Psoas muscle (tissue), 8 donors: ENCODE data around the gene SLC35B4. TPM values are rescaled to one million over a fixed set of nuclear protein-coding genes. Genes with fewer than 3 reads are reported as not detected.
A peak's percentile ranks its signal among the peaks of the same experiment; 100 is the strongest.

Experiments used
- ATAC-seq, 4 donors: fragments of 200-7000 bp; cut with Tn5 transposase; one replicate each; pipeline ENCODE4 v1.9.1; 2020; ENCODE audit warnings: moderate library complexity in 3 of 4, mild to moderate bottlenecking in 2 of 4
- DNase-seq, 2 donors: peaks; one replicate each; pipeline ENCODE4 v3.0.0-alpha.2; 2020
- H3K27ac ChIP-seq: fragments of 200-600 bp; one replicate; pipeline ENCODE4 v1.8.0; 2022
- H3K27me3 ChIP-seq, 3 donors: fragments of 200-600 bp in 1 of 3; one replicate each; pipeline versions ENCODE4 v1.6.1 to v1.8.0; 2013 to 2022; ENCODE audit warnings: low read length in 2 of 3, mild to moderate bottlenecking in 2 of 3, moderate library complexity in 1 of 3; ENCODE audit not compliant: insufficient read depth in 3 of 3
- H3K36me3 ChIP-seq, 2 donors: fragments of 200-600 bp in 1 of 2; one replicate each; pipeline versions ENCODE4 v1.6.1 to v1.8.0; 2013 to 2022; ENCODE audit warnings: low read depth in 1 of 2, mild to moderate bottlenecking in 1 of 2, moderate library complexity in 1 of 2; ENCODE audit not compliant: insufficient read depth in 1 of 2
- H3K4me1 ChIP-seq: fragments of 200-600 bp; one replicate; pipeline ENCODE4 v1.8.0; 2022
- H3K4me3 ChIP-seq: fragments of 200-600 bp; one replicate; pipeline ENCODE4 v1.8.0; 2022; ENCODE audit warnings: mild to moderate bottlenecking
- H3K9me3 ChIP-seq: fragments of 200-600 bp; one replicate; pipeline ENCODE4 v1.8.0; 2022
- WGBS, 3 donors: extraction: QIAGEN DNeasy Blood & Tissue Kit; methylation state at CpG; one replicate each; pipeline versions ENCODE4 v1.1.6 to v1.1.7; 2013; 5-methylcytosine and 5-hydroxymethylcytosine counted together
- intact Hi-C, 2 donors: fragments of 100-400 bp; cut with DNase I; formaldehyde crosslinking; loops; one replicate each; pipeline versions ENCODE4 v1.11.0 to v1.14.2; 2022
- polyA plus RNA-seq, 3 donors: library from polyadenylated mRNA; stranded (reverse); fragments of 200-250 nt; gene quantifications; one replicate each; pipeline ENCODE4 v1.2.3, GENCODE V29; 2013
- total RNA-seq, 4 donors: library from RNA; stranded (reverse); fragmentation: NEBNext Ultra II Directional in 2 of 4; extraction: Animal tissue kit (Norgen Biotek cat#: 25700) in 2 of 4; gene quantifications; one replicate each; pipeline versions ENCODE4 v1.2.1 to v1.2.4, GENCODE V29; 2021 to 2023
- TF ChIP-seq, protein P1 (sequence below): fragments of 200-600 bp; IDR thresholded peaks from one replicate; pipeline ENCODE4 v1.8.0; 2022; ENCODE audit warnings: antibody characterized with exemption
- donor health status: healthy with polysubstance abuse.
- donor health status: DM: no; HTN: no; CAD: no; lungs with moderate emphysema.
- donor health status: Bipolar disorder and iron deficiency.
- donor health status: healthy.
- donor health status: DM: yes; HTN: yes; CAD: no.
- donor health status: DM: no; HTN: no; CAD: no.
- donor health status: DM: no; HTN: no; CAD: no.
- donor health status: DM: yes; HTN: yes; CAD: no.

The SLC35B4 gene
- total and polyA plus RNA-seq, 7 donors: 2.1 to 6.8 (median 4.0) TPM

DNA sequence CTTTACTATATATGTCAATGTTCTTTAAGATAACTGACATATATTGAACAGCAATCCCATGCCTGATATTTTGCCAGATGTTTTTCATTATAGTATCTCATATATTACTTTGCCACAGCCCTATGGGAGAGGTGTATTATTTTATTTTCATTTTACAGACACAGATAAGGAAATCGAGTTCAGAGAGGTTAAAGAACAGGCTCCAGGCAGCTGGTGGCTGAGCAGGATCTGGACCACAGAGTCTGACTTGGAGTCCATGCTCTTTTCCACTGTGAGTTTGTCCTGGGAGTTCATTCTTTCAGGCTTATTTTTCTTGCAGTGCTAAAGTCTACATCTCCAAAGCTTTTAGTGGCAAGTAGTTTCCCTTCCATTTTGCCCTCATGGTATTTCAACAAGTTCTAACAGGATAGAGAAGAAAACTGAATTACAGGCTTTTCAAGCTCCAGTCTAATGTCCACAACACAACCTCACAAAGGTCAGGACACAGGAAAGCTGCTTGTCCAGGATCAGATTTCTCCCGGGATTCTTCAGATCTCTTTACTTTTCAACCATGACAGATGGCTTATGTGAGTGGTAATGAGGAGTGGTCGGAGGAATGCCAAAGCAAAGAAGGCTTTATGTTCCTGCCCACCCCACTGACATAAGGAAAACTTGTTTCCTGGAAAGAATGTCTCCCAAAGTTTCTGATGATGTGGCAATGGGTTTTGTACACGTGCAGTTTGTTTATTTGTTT is 13.1 kb upstream of the SLC35B4 start:
- no peak overlapping the region for H3K27ac ChIP-seq
- no peak for ATAC-seq
- H3K27me3 ChIP-seq: peaks cover 0 to 3% (median 2%) of the 10 kb centered on the region in 3 donors
- TF ChIP-seq, protein P1, sequence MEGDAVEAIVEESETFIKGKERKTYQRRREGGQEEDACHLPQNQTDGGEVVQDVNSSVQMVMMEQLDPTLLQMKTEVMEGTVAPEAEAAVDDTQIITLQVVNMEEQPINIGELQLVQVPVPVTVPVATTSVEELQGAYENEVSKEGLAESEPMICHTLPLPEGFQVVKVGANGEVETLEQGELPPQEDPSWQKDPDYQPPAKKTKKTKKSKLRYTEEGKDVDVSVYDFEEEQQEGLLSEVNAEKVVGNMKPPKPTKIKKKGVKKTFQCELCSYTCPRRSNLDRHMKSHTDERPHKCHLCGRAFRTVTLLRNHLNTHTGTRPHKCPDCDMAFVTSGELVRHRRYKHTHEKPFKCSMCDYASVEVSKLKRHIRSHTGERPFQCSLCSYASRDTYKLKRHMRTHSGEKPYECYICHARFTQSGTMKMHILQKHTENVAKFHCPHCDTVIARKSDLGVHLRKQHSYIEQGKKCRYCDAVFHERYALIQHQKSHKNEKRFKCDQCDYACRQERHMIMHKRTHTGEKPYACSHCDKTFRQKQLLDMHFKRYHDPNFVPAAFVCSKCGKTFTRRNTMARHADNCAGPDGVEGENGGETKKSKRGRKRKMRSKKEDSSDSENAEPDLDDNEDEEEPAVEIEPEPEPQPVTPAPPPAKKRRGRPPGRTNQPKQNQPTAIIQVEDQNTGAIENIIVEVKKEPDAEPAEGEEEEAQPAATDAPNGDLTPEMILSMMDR: no peak
- 17 to 23% (median 18%) methylated on average over 4 of the region's 4 CpGs for WGBS, 3 donors
- H3K4me1 ChIP-seq: no peaks in the 10 kb centered on the region
- H3K4me3 ChIP-seq: no peak overlapping the region
- DNase-seq: no peak
- intact Hi-C loops: no loop called here
- H3K9me3 ChIP-seq: no peaks in the 10 kb centered on the region
- H3K36me3 ChIP-seq: no peaks in the 10 kb centered on the region

DNA sequence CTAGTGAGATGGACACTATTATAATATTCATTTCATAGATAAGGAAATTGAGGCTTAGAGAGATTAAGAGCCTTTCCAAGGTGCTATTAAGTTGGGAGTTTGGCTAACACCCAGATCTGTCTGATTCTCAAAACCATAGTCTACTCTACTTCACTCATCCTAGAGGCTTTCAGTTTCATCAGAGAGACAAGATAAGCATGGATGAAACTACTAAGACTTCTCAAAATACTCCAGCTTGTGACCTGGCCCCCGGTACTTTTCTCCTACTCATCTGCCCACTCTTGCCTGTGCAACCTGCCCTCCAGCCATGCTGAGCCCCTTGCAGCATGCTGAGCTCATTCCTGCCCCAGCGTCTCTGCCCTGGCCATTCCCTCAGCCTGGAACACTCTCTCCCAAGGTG is 12.2 kb upstream of the SLC35B4 start:
- TF ChIP-seq, protein P1: no peak
- intact Hi-C loops: no loop called here
- no peak overlapping the region for H3K4me3 ChIP-seq
- ATAC-seq (no peak), DNase-seq (no peak)
- peaks cover 0 to 6% (median 2%) of the 10 kb centered on the region in 3 donors for H3K27me3 ChIP-seq
- no peaks in the 10 kb centered on the region for H3K36me3 ChIP-seq
- H3K4me1 ChIP-seq: no peaks in the 10 kb centered on the region
- H3K9me3 ChIP-seq: no peaks in the 10 kb centered on the region
- WGBS, 3 donors: 35 to 59% (median 55%) methylated on average over 2 of the region's 2 CpGs
- H3K27ac ChIP-seq: no peak overlapping the region

DNA sequence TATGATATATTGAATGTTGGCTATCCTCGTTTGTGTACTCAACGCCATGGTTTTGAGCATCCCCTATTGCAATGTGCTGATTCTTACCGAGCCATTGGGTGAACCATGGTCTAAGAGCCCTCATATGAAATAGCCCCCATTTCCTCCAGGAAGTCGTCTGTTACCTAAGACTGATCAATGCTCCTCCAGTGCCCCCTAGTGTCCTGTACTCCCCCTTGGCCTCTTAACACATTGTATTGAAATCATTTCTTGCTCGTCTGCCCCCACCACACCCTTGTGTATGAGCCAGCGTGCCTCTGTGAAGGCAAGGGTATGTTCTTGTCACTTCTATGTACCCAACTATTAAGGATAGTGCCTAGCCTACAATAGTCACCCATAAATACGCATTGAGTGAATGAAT is 11.2 kb upstream of the SLC35B4 start:
- Histone ChIP-seq H3K27me3 (peaks cover 0 to 6% (median 2%) of the 10 kb centered on the region in 3 donors), H3K4me1 (no peaks in the 10 kb centered on the region), H3K27ac (no peak overlapping the region), H3K36me3 (no peaks in the 10 kb centered on the region), H3K4me3 (no peak overlapping the region), H3K9me3 (no peaks in the 10 kb centered on the region)
- DNase-seq: no peak
- 26 to 31% (median 28%) methylated on average over 7 of the region's 7 CpGs for WGBS, 3 donors
- ATAC-seq: peak in 3 of 4 donors; percentile 30 to 60 (median 52)
- intact Hi-C loops: no loop called here
- TF ChIP-seq, protein P1: peak; percentile 17

DNA sequence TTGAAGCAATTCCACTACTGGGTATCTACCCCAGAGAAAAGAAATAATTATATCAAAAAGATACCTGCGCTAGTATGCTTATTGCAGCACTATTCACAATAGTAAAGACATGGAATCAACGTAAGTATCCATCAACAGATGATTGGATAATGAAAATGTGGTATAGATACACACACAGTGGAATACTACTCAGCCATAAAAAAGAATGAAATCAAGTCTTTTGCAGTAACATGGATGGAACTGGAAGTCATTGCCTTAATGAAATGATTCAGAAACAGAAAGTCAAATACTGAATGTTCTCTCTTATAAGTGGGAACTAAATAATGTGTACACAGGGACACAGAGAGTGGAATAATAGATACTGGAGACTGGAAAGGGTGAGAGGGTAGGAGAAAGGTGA is 7.4 kb upstream of the SLC35B4 start:
- no peak for DNase-seq
- TF ChIP-seq, protein P1: no peak
- intact Hi-C loops: no loop called here
- Histone ChIP-seq H3K4me1 (no peaks in the 10 kb centered on the region), H3K36me3 (no peaks in the 10 kb centered on the region), H3K9me3 (no peaks in the 10 kb centered on the region), H3K27me3 (peaks cover 0 to 6% (median 2%) of the 10 kb centered on the region in 3 donors), H3K4me3 (no peak overlapping the region), H3K27ac (no peak overlapping the region)
- 88 to 94% (median 93%) methylated on average over 2 of the region's 2 CpGs for WGBS, 3 donors
- ATAC-seq: no peak

DNA sequence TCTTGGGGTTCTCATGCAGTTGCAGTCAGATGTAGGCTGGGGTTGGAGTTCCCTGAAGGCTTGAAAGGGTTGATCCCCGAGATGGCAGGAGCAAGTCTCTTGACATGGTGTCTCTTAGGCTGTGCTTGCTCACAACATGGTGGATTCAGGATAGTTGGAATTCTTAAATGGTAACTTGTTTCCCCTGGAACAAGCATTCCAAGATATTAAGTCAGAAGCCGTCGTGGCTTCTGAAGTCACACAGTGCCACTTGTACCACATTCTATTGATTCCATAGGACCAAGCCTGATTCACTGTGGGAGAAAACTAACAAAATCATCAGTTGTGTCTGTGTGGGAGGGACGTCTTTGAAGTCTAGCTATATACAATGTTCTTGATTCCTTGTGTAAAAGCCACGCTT is 3.5 kb upstream of the SLC35B4 start:
- H3K27me3 ChIP-seq: peaks cover 0 to 3% (median 0%) of the 10 kb centered on the region in 3 donors
- no peak overlapping the region for H3K4me3 ChIP-seq
- 76 to 77% (median 77%) methylated on average over 5 of the region's 5 CpGs for WGBS, 3 donors
- intact Hi-C loops: no loop called here
- ATAC-seq (no peak), DNase-seq (no peak)
- no peak overlapping the region for H3K27ac ChIP-seq
- H3K4me1 ChIP-seq: peaks cover 4% of the 10 kb centered on the region
- TF ChIP-seq, protein P1: no peak
- no peaks in the 10 kb centered on the region for H3K36me3 ChIP-seq
- no peaks in the 10 kb centered on the region for H3K9me3 ChIP-seq
